Uterus (tissue), 4 donors: ENCODE results near the gene ZNF516. TPM values are rescaled to one million over a fixed set of nuclear protein-coding genes. Genes with fewer than 3 reads are reported as not detected.
A peak's percentile ranks its signal among the peaks of the same experiment; 100 is the strongest.

Experiments used
- DNase-seq, 2 donors: peaks; one replicate each; pipeline ENCODE4 v3.0.0-alpha.2; 2019 to 2020
- H3K27ac ChIP-seq, 2 donors: fragments of 200-600 bp; sonication (generic); 1 replicate in 1 of 2; 2 replicates in 1 of 2; pipeline ENCODE4 v1.5.1; 2016 to 2018
- H3K27me3 ChIP-seq, 2 donors: fragments of 200-600 bp; sonication (generic); one replicate each; pipeline ENCODE4 v1.5.1; 2018 to 2019; ENCODE audit warnings: control low read depth in 1 of 2
- H3K36me3 ChIP-seq, 2 donors: fragments of 200-600 bp; sonication (generic); one replicate each; pipeline ENCODE4 v1.5.1; 2019; ENCODE audit warnings: control low read depth in 1 of 2
- H3K4me1 ChIP-seq, 2 donors: fragments of 200-600 bp; sonication (generic); one replicate each; pipeline ENCODE4 v1.5.1; 2018 to 2019; ENCODE audit warnings: control low read depth in 1 of 2
- H3K4me3 ChIP-seq, 2 donors: fragments of 200-600 bp; sonication (generic); 1 replicate in 1 of 2; 2 replicates in 1 of 2; pipeline ENCODE4 v1.5.1; 2018 to 2019; ENCODE audit warnings: mild to moderate bottlenecking in 1 of 2
- H3K9me3 ChIP-seq, 2 donors: fragments of 200-600 bp; sonication (generic); one replicate each; pipeline ENCODE4 v1.5.1; 2019; ENCODE audit warnings: control low read depth in 1 of 2
- CTCF ChIP-seq, 4 experiments: fragments of 200-600 bp in 2 of 4; fragments of 450-650 bp in 2 of 4; sonication (generic) in 2 of 4; IDR thresholded peaks; one replicate each; pipeline ENCODE4 v1.5.1; 2016 to 2019; ENCODE audit warnings: antibody characterized with exemption in 4 of 4, mild to moderate bottlenecking in 2 of 4, moderate library complexity in 1 of 4
- POLR2A ChIP-seq, 2 donors: fragments of 450-650 bp; IDR thresholded peaks; one replicate each; pipeline ENCODE4 v1.6.1; 2016; ENCODE audit warnings: antibody characterized with exemption in 2 of 2, mild to moderate bottlenecking in 1 of 2, moderate library complexity in 1 of 2
- intact Hi-C: fragments of 100-400 bp; cut with DNase I; formaldehyde crosslinking; loops from one replicate; pipeline ENCODE4 v1.15.1; 2023; ENCODE audit warnings: low total_unique reads
- total RNA-seq, 4 donors: library from RNA; depleted of rRNA in 3 of 4; stranded (reverse); fragments of >200 nt in 3 of 4; gene quantifications; one replicate each; pipeline versions ENCODE4 v1.1.0 to v1.2.4, GENCODE V29; 2014 to 2023
- donor health status: DM: yes; HTN: yes; CAD: no.

The ZNF516 gene
- total RNA-seq, 4 donors from 2014 or later = 29.4 to 177 (median 65.7) TPM

- Histone ChIP-seq H3K27ac (no peak overlapping the region), H3K9me3 (no peaks in the 10 kb centered on the region), H3K27me3 (no peaks in the 10 kb centered on the region), H3K4me3 (no peak overlapping the region), H3K36me3 (no peaks in the 10 kb centered on the region), H3K4me1 (no peaks in the 10 kb centered on the region)
- intact Hi-C loops = no loop called here
- TF ChIP-seq CTCF (IDR thresholded peaks at IDR 0.05) (no peak), POLR2A (IDR thresholded peaks at IDR 0.05) (no peak)
- DNase-seq = no peak
These were observed 35.8 kb upstream of the ZNF516 start for GRCh38 chr18:76530846-76531245.

GRCh38 chr18:76530391-76530790 is 35.3 kb upstream of the ZNF516 start:
- Histone ChIP-seq H3K27ac (no peak overlapping the region), H3K4me1 (no peaks in the 10 kb centered on the region), H3K9me3 (no peaks in the 10 kb centered on the region), H3K36me3 (no peaks in the 10 kb centered on the region), H3K4me3 (no peak overlapping the region), H3K27me3 (no peaks in the 10 kb centered on the region)
- TF ChIP-seq POLR2A (IDR thresholded peaks at IDR 0.05) = no peak
- no peak for TF ChIP-seq CTCF (IDR thresholded peaks at IDR 0.05)
- no peak for DNase-seq
- intact Hi-C loops = no loop called here

- H3K4me3 ChIP-seq = peak overlapping the region; percentile 34 to 51
- no peaks in the 10 kb centered on the region for H3K27me3 ChIP-seq
- intact Hi-C loops = no loop called here
- H3K27ac ChIP-seq = peak overlapping the region; percentile 93 to 96
- H3K36me3 ChIP-seq = no peaks in the 10 kb centered on the region
- H3K9me3 ChIP-seq = no peaks in the 10 kb centered on the region
- no peaks in the 10 kb centered on the region for H3K4me1 ChIP-seq
- TF ChIP-seq CTCF (IDR thresholded peaks at IDR 0.05) (no peak), POLR2A (IDR thresholded peaks at IDR 0.05) (no peak)
- no peak for DNase-seq
These were observed 34.4 kb upstream of the ZNF516 start for GRCh38 chr18:76529433-76529811.

GRCh38 chr18:76528477-76529432 is 33.7 kb upstream of the ZNF516 start:
- Histone ChIP-seq H3K36me3 (no peaks in the 10 kb centered on the region), H3K27ac (peak overlapping the region; percentile 93 to 96), H3K4me1 (no peaks in the 10 kb centered on the region), H3K27me3 (no peaks in the 10 kb centered on the region), H3K9me3 (no peaks in the 10 kb centered on the region), H3K4me3 (peak overlapping the region; percentile 34 to 51)
- TF ChIP-seq CTCF (IDR thresholded peaks at IDR 0.05) (no peak), POLR2A (IDR thresholded peaks at IDR 0.05) (peak in 1 of 2 donors; percentile 58)
- DNase-seq = peak; percentile 62 to 75
- intact Hi-C loops = no loop called here

- DNase-seq = no peak
- H3K27me3 ChIP-seq = no peaks in the 10 kb centered on the region
- TF ChIP-seq POLR2A (IDR thresholded peaks at IDR 0.05) (no peak), CTCF (IDR thresholded peaks at IDR 0.05) (no peak)
- H3K4me3 ChIP-seq = peak overlapping the region in 1 of 2 donors; percentile 42
- no peaks in the 10 kb centered on the region for H3K4me1 ChIP-seq
- peak overlapping the region; percentile 86 to 97 for H3K27ac ChIP-seq
- intact Hi-C loops = no loop called here
- H3K36me3 ChIP-seq = no peaks in the 10 kb centered on the region
- no peaks in the 10 kb centered on the region for H3K9me3 ChIP-seq
These were observed 30.9 kb upstream of the ZNF516 start for GRCh38 chr18:76525911-76526310.
